ENCODE data around the gene XG. TPM values are rescaled to one million over a fixed set of nuclear protein-coding genes. Genes with fewer than 3 reads are reported as not detected.
"Not testable (repeated sequence)": the region's sequence is repeated elsewhere in the genome, so short reads cannot be mapped to it uniquely, and the experiment has no call there.

XG gene
- total RNA-seq, 4 donors from 2014 or later: 0.41 TPM; not detected in 3

GRCh38 chrX:2717312-2717711 is 34.5 kb upstream of the XG start:
- Histone ChIP-seq H3K9me3 (no peaks in the 10 kb centered on the region), H3K4me3 (no peak overlapping the region), H3K36me3 (peaks cover 0 to 44% (median 20%) of the 10 kb centered on the region in 4 donors), H3K27ac (no peak overlapping the region), H3K27me3 (no peaks in the 10 kb centered on the region), H3K4me1 (peaks cover 0 to 1% (median 0%) of the 10 kb centered on the region in 4 donors)
- 82 to 83% methylated on average over 5 of the region's 5 CpGs for WGBS, 2 donors (ENCODE audit: low coverage in 1 of 2)
- in situ Hi-C loops (cut with MboI; ENCODE audit: low pct_ligation_motif_present in 1 of 4, low pct_unique_long_range_greater_than_20kb in 1 of 4, low sequenced_read_pairs in 3 of 4) (no loop called here), intact Hi-C loops (cut with DNase I; ENCODE audit: low total_unique reads) (no loop called here)
- no peak for DNase-seq
- TF ChIP-seq POLR2AphosphoS5 (IDR thresholded peaks at IDR 0.05) (no peak), EP300 (IDR thresholded peaks at IDR 0.05; ENCODE audit: low read depth) (no peak), CTCF (IDR thresholded peaks at IDR 0.05) (no peak), POLR2A (IDR thresholded peaks at IDR 0.05) (no peak)

GRCh38 chrX:2718821-2719220 is 33.0 kb upstream of the XG start:
- 93% methylated on average over 2 of the region's 2 CpGs; no CpG with 5 or more reads in 1 of the 2 donors for WGBS, 2 donors (ENCODE audit: low coverage in 1 of 2)
- Histone ChIP-seq H3K27me3 (no peaks in the 10 kb centered on the region), H3K4me1 (no peaks in the 10 kb centered on the region), H3K4me3 (no peak overlapping the region), H3K36me3 (peaks cover 0 to 59% (median 27%) of the 10 kb centered on the region in 4 donors), H3K9me3 (no peaks in the 10 kb centered on the region), H3K27ac (no peak overlapping the region)
- no peak for DNase-seq
- in situ Hi-C loops (cut with MboI; ENCODE audit: low pct_ligation_motif_present in 1 of 4, low pct_unique_long_range_greater_than_20kb in 1 of 4, low sequenced_read_pairs in 3 of 4): no loop called here
- intact Hi-C loops (cut with DNase I; ENCODE audit: low total_unique reads): no loop called here
- no peak for TF ChIP-seq POLR2AphosphoS5 (IDR thresholded peaks at IDR 0.05)

- TF ChIP-seq POLR2AphosphoS5 (IDR thresholded peaks at IDR 0.05) (no peak), EP300 (IDR thresholded peaks at IDR 0.05; ENCODE audit: low read depth) (no peak), POLR2A (IDR thresholded peaks at IDR 0.05) (no peak), CTCF (IDR thresholded peaks at IDR 0.05) (no peak)
- Histone ChIP-seq H3K27me3 (no peaks in the 10 kb centered on the region), H3K4me1 (no peaks in the 10 kb centered on the region), H3K36me3 (peaks cover 0 to 67% (median 30%) of the 10 kb centered on the region in 4 donors), H3K9me3 (no peaks in the 10 kb centered on the region), H3K27ac (no peak overlapping the region), H3K4me3 (no peak overlapping the region)
- WGBS, 2 donors (ENCODE audit: low coverage in 1 of 2): 94 to 96% methylated on average over 9 to 10 of the region's 10 CpGs
- DNase-seq: no peak
- in situ Hi-C loops (cut with MboI; ENCODE audit: low pct_ligation_motif_present in 1 of 4, low pct_unique_long_range_greater_than_20kb in 1 of 4, low sequenced_read_pairs in 3 of 4): no loop called here
- intact Hi-C loops (cut with DNase I; ENCODE audit: low total_unique reads): no loop called here
Observed at GRCh38 chrX:2719774-2720447, 31.9 kb upstream of the XG start.

- Histone ChIP-seq H3K27me3 (no peaks in the 10 kb centered on the region), H3K4me3 (no peak overlapping the region), H3K27ac (no peak overlapping the region), H3K4me1 (no peaks in the 10 kb centered on the region), H3K9me3 (no peaks in the 10 kb centered on the region), H3K36me3 (peaks cover 0 to 89% (median 40%) of the 10 kb centered on the region in 4 donors)
- DNase-seq: no peak
- TF ChIP-seq POLR2AphosphoS5 (IDR thresholded peaks at IDR 0.05): no peak
- TF ChIP-seq CTCF (IDR thresholded peaks at IDR 0.05): no peak
- TF ChIP-seq EP300 (IDR thresholded peaks at IDR 0.05; ENCODE audit: low read depth): no peak
- no peak for TF ChIP-seq POLR2A (IDR thresholded peaks at IDR 0.05)
- intact Hi-C loops (cut with DNase I; ENCODE audit: low total_unique reads): no loop called here
- 89% methylated on average over 20 of the region's 20 CpGs; no CpG with 5 or more reads in 1 of the 2 donors for WGBS, 2 donors (ENCODE audit: low coverage in 1 of 2)
- in situ Hi-C loops (cut with MboI; ENCODE audit: low pct_ligation_motif_present in 1 of 4, low pct_unique_long_range_greater_than_20kb in 1 of 4, low sequenced_read_pairs in 3 of 4): no loop called here
Observed at GRCh38 chrX:2723286-2723879, 28.5 kb upstream of the XG start.

- H3K27me3 ChIP-seq; H3K9me3 ChIP-seq; H3K27ac ChIP-seq; intact Hi-C loops (cut with DNase I; ENCODE audit: low total_unique reads); DNase-seq; H3K4me3 ChIP-seq; in situ Hi-C loops (cut with MboI; ENCODE audit: low pct_ligation_motif_present in 1 of 4, low pct_unique_long_range_greater_than_20kb in 1 of 4, low sequenced_read_pairs in 3 of 4); H3K4me1 ChIP-seq: not testable (repeated sequence)
- H3K36me3 ChIP-seq: peaks cover 0 to 85% (median 28%) of the 10 kb centered on the region in 4 donors
- 91 to 92% methylated on average over 7 to 11 of the region's 11 CpGs for WGBS, 2 donors (ENCODE audit: low coverage in 1 of 2)
Observed at GRCh38 chrX:2727264-2727663, 24.6 kb upstream of the XG start.

All from transverse colon (tissue), 4 donors.